Measurements from ENCODE around the gene HACL1. TPM values are rescaled to one million over a fixed set of nuclear protein-coding genes. Genes with fewer than 3 reads are reported as not detected.
"Not testable (repeated sequence)": the region's sequence is repeated elsewhere in the genome, so short reads cannot be mapped to it uniquely, and the experiment has no call there.

HACL1 gene
- total RNA-seq, 1 donor from 2014 or later, result 48.6 TPM

- Histone ChIP-seq H4K20me1 (ENCODE audit: low read depth) (no peaks in the 10 kb centered on the region), H2AFZ (replicated peaks) (no peak overlapping the region), H3K36me3 (no peaks in the 10 kb centered on the region), H3K27me3 (no peaks in the 10 kb centered on the region), H3K27ac (no peak overlapping the region), H3K4me2 (no peak overlapping the region), H3F3A (ENCODE audit: low read depth) (no peaks in the 10 kb centered on the region), H3K79me2 (ENCODE audit: low read depth) (no peaks in the 10 kb centered on the region), H3K9me3 (ENCODE audit: low read depth) (no peaks in the 10 kb centered on the region), H3K4me3 (no peak overlapping the region), H3K9ac (no peak overlapping the region), H3K4me1 (no peaks in the 10 kb centered on the region)
- no peak overlapping the region for H3K4me3 Mint-ChIP-seq
- H3K4me1 Mint-ChIP-seq, result no peaks in the 10 kb centered on the region
- TF ChIP-seq EZH2phosphoT487 (IDR thresholded peaks at IDR 0.05) (no peak), EZH2 (IDR thresholded peaks at IDR 0.05) (no peak)
- TF ChIP-seq, protein P1, sequence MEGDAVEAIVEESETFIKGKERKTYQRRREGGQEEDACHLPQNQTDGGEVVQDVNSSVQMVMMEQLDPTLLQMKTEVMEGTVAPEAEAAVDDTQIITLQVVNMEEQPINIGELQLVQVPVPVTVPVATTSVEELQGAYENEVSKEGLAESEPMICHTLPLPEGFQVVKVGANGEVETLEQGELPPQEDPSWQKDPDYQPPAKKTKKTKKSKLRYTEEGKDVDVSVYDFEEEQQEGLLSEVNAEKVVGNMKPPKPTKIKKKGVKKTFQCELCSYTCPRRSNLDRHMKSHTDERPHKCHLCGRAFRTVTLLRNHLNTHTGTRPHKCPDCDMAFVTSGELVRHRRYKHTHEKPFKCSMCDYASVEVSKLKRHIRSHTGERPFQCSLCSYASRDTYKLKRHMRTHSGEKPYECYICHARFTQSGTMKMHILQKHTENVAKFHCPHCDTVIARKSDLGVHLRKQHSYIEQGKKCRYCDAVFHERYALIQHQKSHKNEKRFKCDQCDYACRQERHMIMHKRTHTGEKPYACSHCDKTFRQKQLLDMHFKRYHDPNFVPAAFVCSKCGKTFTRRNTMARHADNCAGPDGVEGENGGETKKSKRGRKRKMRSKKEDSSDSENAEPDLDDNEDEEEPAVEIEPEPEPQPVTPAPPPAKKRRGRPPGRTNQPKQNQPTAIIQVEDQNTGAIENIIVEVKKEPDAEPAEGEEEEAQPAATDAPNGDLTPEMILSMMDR (IDR thresholded peaks at IDR 0.05), result no peak
- DNase-seq (ENCODE audit: low spot score), result no peak
- H3K27ac Mint-ChIP-seq, result no peak overlapping the region
- no peaks in the 10 kb centered on the region for H3K9me3 Mint-ChIP-seq
- peaks cover 2% of the 10 kb centered on the region for H3K27me3 Mint-ChIP-seq (ENCODE audit: insufficient read depth, low read depth)
- no peaks in the 10 kb centered on the region for H3K36me3 Mint-ChIP-seq
Measured at GRCh38 chr3:15535732-15536131, 65.6 kb downstream of the HACL1 start.

GRCh38 chr3:15532614-15533013 lies 68.8 kb downstream of the HACL1 start:
- not testable (repeated sequence) for H3K79me2 ChIP-seq (ENCODE audit: low read depth); H3K27ac Mint-ChIP-seq; H4K20me1 ChIP-seq (ENCODE audit: low read depth); H3K4me3 Mint-ChIP-seq; H3K27ac ChIP-seq; H3K27me3 Mint-ChIP-seq (ENCODE audit: insufficient read depth, low read depth); H3K4me1 Mint-ChIP-seq; H3F3A ChIP-seq (ENCODE audit: low read depth); DNase-seq (ENCODE audit: low spot score); H3K4me3 ChIP-seq; H2AFZ ChIP-seq (replicated peaks); H3K9me3 ChIP-seq (ENCODE audit: low read depth); H3K27me3 ChIP-seq; H3K4me2 ChIP-seq; H3K4me1 ChIP-seq; H3K9me3 Mint-ChIP-seq; H3K9ac ChIP-seq; H3K36me3 Mint-ChIP-seq; H3K36me3 ChIP-seq

- no peaks in the 10 kb centered on the region for H3K27me3 ChIP-seq
- no peaks in the 10 kb centered on the region for H3F3A ChIP-seq (ENCODE audit: low read depth)
- H3K4me2 ChIP-seq, result no peak overlapping the region
- no peak overlapping the region for H3K4me3 ChIP-seq
- H3K9ac ChIP-seq, result no peak overlapping the region
- TF ChIP-seq, protein P1 (IDR thresholded peaks at IDR 0.05), result no peak
- no peak for TF ChIP-seq EZH2phosphoT487 (IDR thresholded peaks at IDR 0.05)
- no peak for TF ChIP-seq EZH2 (IDR thresholded peaks at IDR 0.05)
- no peaks in the 10 kb centered on the region for H3K4me1 ChIP-seq
- no peak overlapping the region for H3K27ac Mint-ChIP-seq
- no peaks in the 10 kb centered on the region for H3K9me3 Mint-ChIP-seq
- DNase-seq (ENCODE audit: low spot score), result no peak
- H3K79me2 ChIP-seq (ENCODE audit: low read depth), result no peaks in the 10 kb centered on the region
- H3K9me3 ChIP-seq (ENCODE audit: low read depth), result no peaks in the 10 kb centered on the region
- H3K4me1 Mint-ChIP-seq, result peaks cover 7% of the 10 kb centered on the region
- peaks cover 4% of the 10 kb centered on the region for H3K27me3 Mint-ChIP-seq (ENCODE audit: insufficient read depth, low read depth)
- H3K36me3 Mint-ChIP-seq, result no peaks in the 10 kb centered on the region
- no peak overlapping the region for H3K27ac ChIP-seq
- H3K4me3 Mint-ChIP-seq, result no peak overlapping the region
- no peaks in the 10 kb centered on the region for H3K36me3 ChIP-seq
- no peaks in the 10 kb centered on the region for H4K20me1 ChIP-seq (ENCODE audit: low read depth)
- H2AFZ ChIP-seq (replicated peaks), result no peak overlapping the region
Measured at GRCh38 chr3:15531346-15531745, 70.0 kb downstream of the HACL1 start.

GRCh38 chr3:15528854-15529537 lies 72.4 kb downstream of the HACL1 start:
- Histone ChIP-seq H3K27me3 (peaks cover 6% of the 10 kb centered on the region), H3K27ac (no peak overlapping the region), H3K4me2 (no peak overlapping the region), H3K4me1 (no peaks in the 10 kb centered on the region), H3K4me3 (no peak overlapping the region), H2AFZ (replicated peaks) (no peak overlapping the region), H3K79me2 (ENCODE audit: low read depth) (no peaks in the 10 kb centered on the region), H3K9ac (no peak overlapping the region), H4K20me1 (ENCODE audit: low read depth) (no peaks in the 10 kb centered on the region), H3K9me3 (ENCODE audit: low read depth) (no peaks in the 10 kb centered on the region), H3F3A (ENCODE audit: low read depth) (no peaks in the 10 kb centered on the region), H3K36me3 (no peaks in the 10 kb centered on the region)
- DNase-seq (ENCODE audit: low spot score), result no peak
- H3K4me1 Mint-ChIP-seq, result peaks cover 7% of the 10 kb centered on the region
- H3K27me3 Mint-ChIP-seq (ENCODE audit: insufficient read depth, low read depth), result peaks cover 4% of the 10 kb centered on the region
- TF ChIP-seq, protein P1 (IDR thresholded peaks at IDR 0.05), result no peak
- TF ChIP-seq EZH2phosphoT487 (IDR thresholded peaks at IDR 0.05) (no peak), EZH2 (IDR thresholded peaks at IDR 0.05) (no peak)
- no peaks in the 10 kb centered on the region for H3K36me3 Mint-ChIP-seq
- H3K4me3 Mint-ChIP-seq, result no peak overlapping the region
- no peaks in the 10 kb centered on the region for H3K9me3 Mint-ChIP-seq
- H3K27ac Mint-ChIP-seq, result no peak overlapping the region
